Measurements from ENCODE around the gene ZBED4.
A peak's percentile ranks its signal among the peaks of the same experiment; 100 is the strongest.

Gene ZBED4

GRCh38 chr22:49936018-49936972 is 82.7 kb downstream of the ZBED4 start:
- Histone ChIP-seq H3K4me3 (ENCODE audit: insufficient read length, low read depth) (peak overlapping the region; percentile 18), H3K27me3 (ENCODE audit: insufficient read depth, insufficient read length) (no peaks in the 10 kb centered on the region), H3K36me3 (ENCODE audit: insufficient read depth, insufficient read length, low read length) (no peaks in the 10 kb centered on the region), H3K4me1 (ENCODE audit: insufficient read depth, insufficient read length) (peaks cover 13% of the 10 kb centered on the region), H3K9me3 (ENCODE audit: insufficient read depth, low read length) (peaks cover 6% of the 10 kb centered on the region; the same call in 1 of the 2 replicates), H3K9ac (ENCODE audit: insufficient read length, low read depth) (peak overlapping the region; percentile 61)
- TF ChIP-seq ZNF274 (IDR thresholded peaks at IDR 0.05; ENCODE audit: low read depth, low read length): no peak
- no peak for TF ChIP-seq YY1 (IDR thresholded peaks at IDR 0.05; ENCODE audit: insufficient read depth, insufficient read length)
- no peak for TF ChIP-seq SUZ12 (IDR thresholded peaks at IDR 0.05; ENCODE audit: extremely low read depth, insufficient read depth, insufficient read length)
- DNase-seq (ENCODE audit: low read depth, low spot score): peak; percentile 28

- no peak overlapping the region for H3K4me3 ChIP-seq (ENCODE audit: insufficient read length, low read depth)
- no peak for TF ChIP-seq SUZ12 (IDR thresholded peaks at IDR 0.05; ENCODE audit: extremely low read depth, insufficient read depth, insufficient read length)
- no peak for TF ChIP-seq ZNF274 (IDR thresholded peaks at IDR 0.05; ENCODE audit: low read depth, low read length)
- no peak for TF ChIP-seq YY1 (IDR thresholded peaks at IDR 0.05; ENCODE audit: insufficient read depth, insufficient read length)
- H3K9me3 ChIP-seq (ENCODE audit: insufficient read depth, low read length): peaks cover 6% of the 10 kb centered on the region; the same call in 1 of the 2 replicates
- H3K27me3 ChIP-seq (ENCODE audit: insufficient read depth, insufficient read length): no peaks in the 10 kb centered on the region
- peaks cover 13% of the 10 kb centered on the region for H3K4me1 ChIP-seq (ENCODE audit: insufficient read depth, insufficient read length)
- H3K9ac ChIP-seq (ENCODE audit: insufficient read length, low read depth): peak overlapping the region; percentile 42
- no peak for DNase-seq (ENCODE audit: low read depth, low spot score)
- no peaks in the 10 kb centered on the region for H3K36me3 ChIP-seq (ENCODE audit: insufficient read depth, insufficient read length, low read length)
These were observed 83.5 kb downstream of the ZBED4 start for GRCh38 chr22:49936973-49937757.

- Histone ChIP-seq H3K27me3 (ENCODE audit: insufficient read depth, insufficient read length) (no peaks in the 10 kb centered on the region), H3K4me1 (ENCODE audit: insufficient read depth, insufficient read length) (peaks cover 13% of the 10 kb centered on the region), H3K9me3 (ENCODE audit: insufficient read depth, low read length) (peaks cover 6% of the 10 kb centered on the region; the same call in 1 of the 2 replicates), H3K4me3 (ENCODE audit: insufficient read length, low read depth) (no peak overlapping the region), H3K36me3 (ENCODE audit: insufficient read depth, insufficient read length, low read length) (no peaks in the 10 kb centered on the region), H3K9ac (ENCODE audit: insufficient read length, low read depth) (no peak overlapping the region)
- TF ChIP-seq ZNF274 (IDR thresholded peaks at IDR 0.05; ENCODE audit: low read depth, low read length) (no peak), SUZ12 (IDR thresholded peaks at IDR 0.05; ENCODE audit: extremely low read depth, insufficient read depth, insufficient read length) (no peak), YY1 (IDR thresholded peaks at IDR 0.05; ENCODE audit: insufficient read depth, insufficient read length) (no peak)
- DNase-seq (ENCODE audit: low read depth, low spot score): no peak
These were observed 84.3 kb downstream of the ZBED4 start for GRCh38 chr22:49937758-49938564.

- TF ChIP-seq SUZ12 (IDR thresholded peaks at IDR 0.05; ENCODE audit: extremely low read depth, insufficient read depth, insufficient read length): no peak
- TF ChIP-seq YY1 (IDR thresholded peaks at IDR 0.05; ENCODE audit: insufficient read depth, insufficient read length): no peak
- TF ChIP-seq ZNF274 (IDR thresholded peaks at IDR 0.05; ENCODE audit: low read depth, low read length): no peak
- H3K36me3 ChIP-seq (ENCODE audit: insufficient read depth, insufficient read length, low read length): no peaks in the 10 kb centered on the region
- peaks cover 13% of the 10 kb centered on the region for H3K4me1 ChIP-seq (ENCODE audit: insufficient read depth, insufficient read length)
- H3K27me3 ChIP-seq (ENCODE audit: insufficient read depth, insufficient read length): no peaks in the 10 kb centered on the region
- DNase-seq (ENCODE audit: low read depth, low spot score): no peak
- H3K9ac ChIP-seq (ENCODE audit: insufficient read length, low read depth): no peak overlapping the region
- H3K9me3 ChIP-seq (ENCODE audit: insufficient read depth, low read length): peaks cover 6% of the 10 kb centered on the region; the same call in 1 of the 2 replicates
- H3K4me3 ChIP-seq (ENCODE audit: insufficient read length, low read depth): no peak overlapping the region
These were observed 85.0 kb downstream of the ZBED4 start for GRCh38 chr22:49938565-49939136.
